Effector CD4-positive, alpha-beta T cell (primary cell): ENCODE results near the gene SPRY2.
A peak's percentile ranks its signal among the peaks of the same experiment; 100 is the strongest.
"Not testable (repeated sequence)": the region's sequence is repeated elsewhere in the genome, so short reads cannot be mapped to it uniquely, and the experiment has no call there.

Experiments
- DNase-seq: peaks from one replicate; pipeline ENCODE4 v3.0.0-alpha.2; 2020

The SPRY2 gene

GRCh38 chr13:80348314-80348713, 7.4 kb upstream of the SPRY2 start:
- no peak for DNase-seq

GRCh38 chr13:80345771-80346510, 5.0 kb upstream of the SPRY2 start:
- DNase-seq, result no peak

DNA sequence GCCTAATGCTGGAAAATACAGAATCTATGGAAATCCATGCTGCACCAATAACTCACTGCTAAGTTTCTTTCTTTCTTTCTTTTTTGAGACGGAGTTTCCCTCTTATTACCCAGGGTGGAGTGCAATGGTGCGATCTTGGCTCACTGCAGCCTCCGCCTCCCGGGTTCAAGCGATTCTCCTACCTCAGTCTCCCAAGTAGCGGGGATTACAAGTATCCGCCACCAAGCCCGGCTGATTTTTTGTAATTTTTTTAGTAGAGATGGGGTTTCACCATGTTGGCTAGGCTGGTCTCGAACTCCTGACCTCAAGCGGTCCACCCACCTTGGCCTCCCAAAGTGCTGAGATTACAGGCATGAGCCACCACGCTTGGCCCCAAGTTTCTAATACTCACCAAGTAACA, 3.1 kb upstream of the SPRY2 start:
- DNase-seq, result not testable (repeated sequence)

GRCh38 chr13:80342471-80343371, 1.8 kb upstream of the SPRY2 start:
- peak; percentile 32 for DNase-seq

DNA sequence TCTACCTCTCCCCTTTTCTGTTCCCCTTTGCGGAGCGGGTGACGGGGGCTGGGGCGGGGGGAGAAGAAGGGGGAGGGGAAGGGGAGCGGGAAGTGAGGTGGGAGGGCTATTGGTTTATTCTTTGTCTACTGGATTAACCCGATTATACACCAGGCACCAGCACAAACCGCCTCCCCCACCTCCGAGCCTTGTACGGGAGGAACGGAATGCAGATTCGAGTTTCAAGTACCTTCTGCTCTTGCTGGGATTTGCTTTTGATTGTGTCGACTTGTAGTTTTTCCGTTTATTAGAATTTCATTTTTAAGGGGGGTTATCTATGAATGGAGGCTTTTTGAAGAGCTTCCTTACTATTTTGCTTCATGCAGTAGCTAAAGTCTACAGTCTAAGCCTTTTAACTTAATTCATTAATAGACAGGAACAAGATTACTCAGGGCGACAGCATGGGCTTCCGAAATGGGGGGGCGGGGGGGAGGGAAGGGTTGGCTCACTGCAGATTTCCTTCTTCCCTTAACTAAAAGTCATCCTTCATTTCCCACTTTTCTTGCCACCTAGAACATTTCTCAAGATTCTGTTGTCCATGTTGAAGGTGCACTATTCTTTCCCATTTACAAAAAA, 937 bp upstream of the SPRY2 start:
- no peak for DNase-seq

DNA sequence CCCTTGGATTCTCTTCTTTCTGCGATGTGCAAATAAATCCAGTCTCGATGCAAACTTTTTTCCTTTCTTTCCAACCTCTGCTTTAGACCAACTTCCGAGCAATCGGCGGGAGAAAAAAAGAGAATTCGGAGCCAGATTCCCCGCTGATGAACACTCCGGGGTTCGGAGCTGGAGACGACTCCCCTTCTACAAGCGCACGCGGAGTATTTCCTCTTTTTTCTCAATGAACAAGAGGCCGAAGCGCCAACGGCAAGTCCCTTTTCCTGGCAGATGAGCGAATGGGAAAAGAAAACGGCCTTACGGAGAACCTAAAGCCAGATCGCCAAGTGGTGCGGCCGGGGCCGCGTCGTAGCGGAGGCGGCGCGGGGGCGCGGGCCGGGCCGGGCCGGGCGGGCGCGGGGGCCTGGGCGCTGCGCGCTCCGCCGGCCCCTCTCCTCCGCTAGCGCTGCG, 250 bp downstream of the SPRY2 start:
- DNase-seq, result no peak

DNA sequence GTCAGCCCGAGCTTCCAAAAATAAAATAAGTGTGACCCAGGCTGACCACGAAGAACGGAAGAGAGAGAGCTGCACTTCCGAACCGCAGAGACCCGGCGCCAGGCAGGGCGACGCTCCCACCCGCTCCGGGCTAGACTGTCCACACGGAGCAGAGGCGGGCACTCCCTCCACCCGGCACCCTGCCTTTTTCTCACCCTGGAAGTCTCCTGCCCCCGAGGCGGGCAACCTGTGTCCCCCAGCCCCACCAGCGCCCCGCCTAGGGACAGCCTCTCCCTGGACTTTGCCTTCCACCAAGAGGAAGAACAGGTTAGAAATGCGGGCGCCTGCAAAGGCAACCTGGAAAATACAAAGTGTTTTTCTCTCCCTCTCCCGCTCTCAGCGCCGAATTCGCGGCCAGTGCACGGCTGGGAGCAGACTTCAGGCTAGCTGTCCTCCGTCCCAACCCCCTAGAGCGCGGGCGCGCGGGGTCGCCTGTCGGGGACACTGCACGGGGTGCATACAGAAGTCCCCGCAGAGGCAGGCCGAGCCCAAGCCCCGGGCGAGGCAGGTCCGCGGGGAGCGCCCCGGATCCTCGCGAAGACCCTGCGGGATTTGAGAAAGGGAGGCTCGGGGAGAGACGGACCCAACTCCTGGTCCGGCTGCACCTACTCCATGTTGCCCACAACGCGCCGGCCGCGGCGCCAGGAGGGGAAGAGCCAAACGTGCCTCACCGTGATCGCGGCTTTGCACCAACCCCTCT, 845 bp downstream of the SPRY2 start:
- DNase-seq, result no peak

DNA sequence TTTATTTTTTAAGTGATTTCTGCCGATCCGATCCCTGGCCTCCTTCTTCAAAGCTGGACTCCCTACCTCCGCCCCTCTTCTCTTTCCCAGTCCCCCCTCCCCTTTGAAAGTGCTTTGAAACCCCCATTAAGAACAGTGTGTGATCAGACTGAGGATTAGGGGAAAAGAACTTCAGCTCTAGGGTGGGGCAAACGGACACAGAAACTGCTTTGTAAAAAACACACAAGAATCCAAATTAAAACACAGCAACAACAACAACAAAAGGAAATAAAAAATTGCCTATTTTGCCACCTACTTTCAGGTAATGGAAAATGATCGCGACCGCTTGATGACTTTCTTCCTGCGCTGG, 1.4 kb downstream of the SPRY2 start:
- no peak for DNase-seq

DNA sequence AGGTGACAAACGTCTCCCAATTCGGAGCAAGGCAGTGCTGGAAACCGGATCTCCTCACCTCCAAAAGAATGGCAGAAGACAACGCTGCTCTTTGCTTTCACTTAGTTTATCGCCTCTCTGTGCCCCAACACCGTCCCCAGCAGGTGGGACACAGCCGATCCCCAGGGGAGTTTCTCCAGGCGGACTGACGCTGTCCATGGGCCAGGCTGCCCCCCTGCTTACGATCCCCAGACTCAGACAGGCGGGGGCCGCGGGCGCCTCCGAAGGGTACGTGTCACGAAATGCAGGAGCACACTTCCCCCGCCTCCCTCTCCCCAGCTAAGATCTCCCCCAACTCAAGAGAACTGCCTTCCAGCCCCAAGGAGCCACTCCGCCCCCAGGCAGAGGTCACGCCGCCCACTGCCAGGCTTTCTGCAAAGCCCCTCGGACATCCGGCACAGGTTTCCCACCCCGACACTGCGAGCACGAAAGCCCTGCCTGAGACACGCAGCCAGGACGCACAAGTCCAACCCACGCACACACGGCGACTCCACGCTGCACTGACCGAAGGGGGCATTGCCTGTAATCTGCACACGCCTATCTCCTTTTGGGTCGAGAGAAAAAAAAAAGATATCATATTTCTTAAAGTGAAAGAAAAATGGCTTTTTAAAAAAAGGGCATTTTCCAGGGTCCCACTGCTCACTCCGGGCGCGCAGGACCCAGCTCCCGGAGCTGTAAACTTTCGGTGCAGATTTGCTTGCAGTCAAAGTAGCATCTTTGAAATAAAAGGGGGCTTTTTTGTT, 2.0 kb downstream of the SPRY2 start:
- DNase-seq, result no peak

GRCh38 chr13:80337288-80338081, 3.4 kb downstream of the SPRY2 start:
- DNase-seq, result no peak

DNA sequence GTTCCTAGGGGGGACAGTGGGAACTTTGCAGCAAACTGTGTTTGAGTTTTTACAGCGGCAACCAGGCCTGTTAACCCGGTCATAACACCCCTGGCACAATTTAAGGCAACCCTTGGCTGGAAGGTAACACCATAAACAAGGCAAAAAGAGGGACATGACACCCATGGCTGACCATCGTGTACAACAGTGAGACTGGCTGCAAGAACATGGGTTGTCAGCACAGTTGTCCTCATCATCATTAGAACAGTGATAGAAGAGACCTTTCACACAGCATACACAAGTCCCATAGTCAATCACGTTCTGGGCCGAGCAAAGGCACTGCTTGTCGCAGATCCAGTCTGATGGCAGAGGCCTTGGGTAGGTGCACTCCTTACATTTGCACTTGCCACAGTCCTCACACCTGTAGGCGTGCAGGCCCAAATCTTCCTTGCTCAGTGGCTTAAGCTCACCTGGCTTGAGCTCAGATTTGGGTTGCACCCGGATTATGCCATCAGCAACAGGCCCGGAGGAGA, 4.1 kb downstream of the SPRY2 start:
- no peak for DNase-seq

- DNase-seq, result no peak
Observed at GRCh38 chr13:80336370-80336769, 4.6 kb downstream of the SPRY2 start.

DNA sequence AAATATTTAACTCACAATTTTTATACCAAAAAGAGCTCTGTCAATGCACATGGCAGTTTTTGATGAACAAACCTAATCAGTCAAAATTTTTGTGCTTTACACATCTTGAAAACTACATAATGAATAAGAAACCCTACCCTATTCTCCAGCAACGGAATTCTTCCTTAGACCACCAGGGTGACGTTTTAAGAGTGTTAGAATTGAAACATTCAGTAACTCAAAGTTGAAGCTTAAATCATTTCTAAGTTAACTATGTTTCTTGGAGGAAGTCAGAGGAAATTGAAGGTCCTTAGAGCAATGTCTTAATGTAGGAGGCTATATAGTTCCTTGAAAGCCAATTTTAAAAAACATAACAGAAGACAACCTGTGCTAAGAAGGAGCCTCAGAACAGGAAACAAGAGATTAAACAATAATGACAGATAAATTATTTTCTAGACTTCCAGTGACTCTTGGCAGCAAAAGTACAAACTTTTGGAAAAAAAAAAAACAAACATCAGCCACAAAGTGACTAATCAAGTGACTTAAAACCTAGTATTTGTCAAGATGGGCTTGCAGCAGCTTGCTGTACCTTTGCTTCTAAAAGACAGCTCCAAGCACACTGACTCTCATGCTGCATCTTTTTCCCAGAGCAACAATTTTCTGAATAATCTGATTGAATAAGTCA, 6.2 kb downstream of the SPRY2 start:
- no peak for DNase-seq

- no peak for DNase-seq
Observed at GRCh38 chr13:80331984-80332383, 8.9 kb downstream of the SPRY2 start.

DNA sequence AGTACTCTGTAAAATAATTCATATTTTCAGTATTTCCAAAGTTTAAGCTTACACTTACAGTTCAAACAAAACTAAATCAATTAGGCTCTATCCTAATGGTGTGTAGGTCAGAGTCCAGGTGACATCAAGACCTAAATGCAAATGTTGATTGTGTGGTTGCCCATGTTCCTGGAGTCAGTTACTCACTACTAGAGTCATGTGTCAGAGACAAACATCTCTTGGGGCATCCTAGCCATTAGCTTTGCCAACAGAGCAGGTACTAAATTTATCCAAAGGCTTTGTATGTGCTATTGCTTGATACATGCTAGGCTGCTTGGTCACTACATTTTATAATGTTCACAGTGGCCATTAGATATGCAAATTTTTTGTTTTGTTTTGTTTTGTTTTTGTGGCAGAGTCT, 11.7 kb downstream of the SPRY2 start:
- no peak for DNase-seq

- DNase-seq, result no peak
Observed at GRCh38 chr13:80319004-80319403, 21.9 kb downstream of the SPRY2 start.

DNA sequence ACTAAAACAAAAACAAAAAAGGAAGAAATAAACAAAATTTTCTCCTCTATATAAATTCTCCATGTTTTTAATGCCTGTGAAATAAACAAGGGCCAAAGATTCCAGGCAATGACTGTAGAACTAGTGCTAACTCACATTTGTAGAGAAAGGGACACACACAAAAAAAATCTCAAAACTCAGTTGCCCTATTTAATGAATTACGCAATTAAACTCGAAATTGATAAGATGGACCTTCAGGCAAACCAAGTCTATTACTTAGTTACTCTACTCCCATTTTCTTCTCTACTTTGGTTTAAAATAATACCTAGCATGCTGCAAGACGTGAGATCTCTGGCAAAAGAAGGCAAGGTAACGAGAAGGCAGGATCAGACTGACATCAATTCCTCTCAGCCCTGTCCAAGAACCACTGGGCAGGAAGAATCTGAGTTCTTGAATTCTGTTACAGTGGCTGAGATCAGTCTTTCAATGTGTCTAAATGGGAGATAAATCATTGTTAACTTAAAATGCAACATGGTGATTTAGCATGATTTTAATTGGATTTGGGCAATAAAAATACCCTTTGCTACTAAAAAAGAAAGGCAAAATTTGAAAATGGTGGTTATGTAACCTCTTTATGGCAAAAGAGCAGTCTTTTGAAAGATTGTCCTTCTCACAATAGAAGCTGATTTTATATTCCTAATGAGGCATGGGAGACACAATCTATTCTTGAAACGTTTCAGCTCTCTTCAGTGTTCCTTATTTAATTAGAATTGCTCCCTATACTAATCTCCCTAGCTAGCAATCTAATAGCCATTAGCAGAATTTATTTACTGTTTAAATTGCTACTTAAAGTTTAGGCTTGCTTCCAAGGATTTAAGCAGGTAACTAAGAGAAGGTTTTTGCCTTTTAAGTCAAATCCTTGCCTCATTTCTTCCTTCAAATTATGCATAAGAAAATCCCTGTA, 25.9 kb downstream of the SPRY2 start:
- no peak for DNase-seq

DNA sequence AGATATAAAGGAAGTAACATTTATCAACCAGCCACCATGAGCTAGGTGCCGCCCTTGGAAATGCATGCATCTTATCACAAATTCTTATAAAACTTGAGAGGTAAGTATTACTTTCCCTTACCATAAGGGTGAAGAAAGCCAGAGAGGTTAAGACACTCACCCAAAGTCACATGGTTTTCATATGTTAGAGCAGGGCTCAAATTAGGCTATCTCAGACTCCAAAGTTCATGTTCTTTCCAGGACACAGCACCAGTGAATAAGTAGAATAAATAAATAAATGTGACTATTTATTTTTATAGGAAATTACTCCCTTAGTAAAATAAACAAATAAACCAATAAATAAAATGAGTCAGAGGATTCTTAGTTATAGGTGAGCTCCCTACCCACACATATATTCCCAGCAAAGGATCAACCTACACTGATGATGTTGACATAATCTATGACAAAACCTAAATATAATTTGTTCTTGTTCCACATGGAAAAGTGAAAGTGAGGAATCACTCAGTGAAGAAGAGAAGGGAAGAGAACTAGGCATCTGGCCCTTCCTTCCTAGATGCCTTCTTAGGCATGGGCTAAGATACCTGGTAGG, 27.2 kb downstream of the SPRY2 start:
- DNase-seq, result no peak

DNA sequence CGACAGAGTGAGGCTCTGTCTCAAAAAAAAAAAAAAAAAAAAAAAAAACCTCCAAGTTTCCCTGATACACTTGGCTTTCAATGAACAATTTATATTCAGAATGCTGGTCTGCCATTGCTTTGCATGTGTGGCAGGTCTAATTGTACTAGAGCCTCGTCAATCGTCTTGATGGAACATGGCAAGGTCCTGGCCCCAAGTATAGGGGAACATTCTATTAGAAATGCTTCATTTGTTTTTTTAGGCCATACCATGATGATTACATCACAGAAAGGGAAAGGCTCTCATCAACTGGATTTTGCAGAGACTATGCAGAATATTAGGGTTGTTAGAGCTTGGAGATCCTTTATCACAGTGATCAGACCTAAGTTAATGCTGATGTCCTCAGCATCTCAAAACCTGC, 28.0 kb downstream of the SPRY2 start:
- no peak for DNase-seq
